HEK293 (cell line): ENCODE measurements around the gene RACGAP1.

Source experiments
- ZNF311 ChIP-seq: fragments of 450-650 bp; formaldehyde crosslinking; IDR thresholded peaks from 2 replicates; pipeline ENCODE4 v1.5.1; 2017; ENCODE audit warnings: missing biosample characterization, missing genetic modification characterization, borderline replicate concordance
- ZNF514 ChIP-seq: fragments of 450-650 bp; formaldehyde crosslinking; IDR thresholded peaks from 2 replicates; pipeline ENCODE4 v1.5.1; 2016; ENCODE audit warnings: missing biosample characterization, missing genetic modification characterization
- ZNF518A ChIP-seq: fragments of 450-650 bp; formaldehyde crosslinking; conservative IDR thresholded peaks from 2 replicates; pipeline ENCODE4 v1.5.1; 2016; ENCODE audit warnings: low read depth, missing biosample characterization, missing genetic modification characterization
- TF ChIP-seq, protein P1 (sequence below): fragments of 450-650 bp; formaldehyde crosslinking; IDR thresholded peaks from 2 replicates; pipeline ENCODE4 v1.5.1; 2016; ENCODE audit warnings: missing biosample characterization, missing genetic modification characterization

GRCh38 chr12:50062728-50063460 is 37.6 kb upstream of the RACGAP1 start:
- no peak for TF ChIP-seq ZNF514 (tag by site-specific recombination)
- TF ChIP-seq ZNF311 (tag by site-specific recombination) = no peak
- TF ChIP-seq, protein P1, sequence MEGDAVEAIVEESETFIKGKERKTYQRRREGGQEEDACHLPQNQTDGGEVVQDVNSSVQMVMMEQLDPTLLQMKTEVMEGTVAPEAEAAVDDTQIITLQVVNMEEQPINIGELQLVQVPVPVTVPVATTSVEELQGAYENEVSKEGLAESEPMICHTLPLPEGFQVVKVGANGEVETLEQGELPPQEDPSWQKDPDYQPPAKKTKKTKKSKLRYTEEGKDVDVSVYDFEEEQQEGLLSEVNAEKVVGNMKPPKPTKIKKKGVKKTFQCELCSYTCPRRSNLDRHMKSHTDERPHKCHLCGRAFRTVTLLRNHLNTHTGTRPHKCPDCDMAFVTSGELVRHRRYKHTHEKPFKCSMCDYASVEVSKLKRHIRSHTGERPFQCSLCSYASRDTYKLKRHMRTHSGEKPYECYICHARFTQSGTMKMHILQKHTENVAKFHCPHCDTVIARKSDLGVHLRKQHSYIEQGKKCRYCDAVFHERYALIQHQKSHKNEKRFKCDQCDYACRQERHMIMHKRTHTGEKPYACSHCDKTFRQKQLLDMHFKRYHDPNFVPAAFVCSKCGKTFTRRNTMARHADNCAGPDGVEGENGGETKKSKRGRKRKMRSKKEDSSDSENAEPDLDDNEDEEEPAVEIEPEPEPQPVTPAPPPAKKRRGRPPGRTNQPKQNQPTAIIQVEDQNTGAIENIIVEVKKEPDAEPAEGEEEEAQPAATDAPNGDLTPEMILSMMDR (tag by site-specific recombination) = no peak
- TF ChIP-seq ZNF518A = no peak
